ENCODE data around the gene TRPM4.
"Not testable (repeated sequence)": the region's sequence is repeated elsewhere in the genome, so short reads cannot be mapped to it uniquely, and the experiment has no call there.

Gene TRPM4

GRCh38 chr19:49126575-49126974 is 31.0 kb upstream of the TRPM4 start:
- no peak for DNase-seq (ENCODE audit: extremely low read depth in 1 of 2, low read depth in 1 of 2)

DNA sequence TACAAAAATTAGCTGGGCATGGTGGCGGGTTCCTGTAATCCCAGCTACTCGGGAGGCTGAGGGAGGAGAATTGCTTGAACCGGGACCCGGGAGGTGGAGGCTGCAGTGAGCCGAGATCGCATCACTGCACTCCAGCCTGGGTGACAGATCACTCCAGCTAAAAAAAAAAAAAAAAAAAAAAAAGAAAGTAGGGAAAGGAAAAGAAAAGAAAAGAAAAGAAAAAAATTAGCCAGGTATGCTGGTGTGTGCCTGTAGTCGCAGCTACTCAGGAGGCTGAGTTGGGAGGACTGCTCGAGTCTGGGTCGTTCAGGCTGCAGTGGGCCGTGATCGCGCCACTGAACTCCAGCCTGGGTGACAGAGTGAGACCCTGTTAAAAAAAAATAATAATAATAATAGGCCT is 30.4 kb upstream of the TRPM4 start:
- DNase-seq (ENCODE audit: extremely low read depth in 1 of 2, low read depth in 1 of 2), result not testable (repeated sequence)

- peak; percentile 87 to 89 for DNase-seq (ENCODE audit: extremely low read depth in 1 of 2, low read depth in 1 of 2)
These were observed 29.7 kb upstream of the TRPM4 start for GRCh38 chr19:49127674-49128544.

DNA sequence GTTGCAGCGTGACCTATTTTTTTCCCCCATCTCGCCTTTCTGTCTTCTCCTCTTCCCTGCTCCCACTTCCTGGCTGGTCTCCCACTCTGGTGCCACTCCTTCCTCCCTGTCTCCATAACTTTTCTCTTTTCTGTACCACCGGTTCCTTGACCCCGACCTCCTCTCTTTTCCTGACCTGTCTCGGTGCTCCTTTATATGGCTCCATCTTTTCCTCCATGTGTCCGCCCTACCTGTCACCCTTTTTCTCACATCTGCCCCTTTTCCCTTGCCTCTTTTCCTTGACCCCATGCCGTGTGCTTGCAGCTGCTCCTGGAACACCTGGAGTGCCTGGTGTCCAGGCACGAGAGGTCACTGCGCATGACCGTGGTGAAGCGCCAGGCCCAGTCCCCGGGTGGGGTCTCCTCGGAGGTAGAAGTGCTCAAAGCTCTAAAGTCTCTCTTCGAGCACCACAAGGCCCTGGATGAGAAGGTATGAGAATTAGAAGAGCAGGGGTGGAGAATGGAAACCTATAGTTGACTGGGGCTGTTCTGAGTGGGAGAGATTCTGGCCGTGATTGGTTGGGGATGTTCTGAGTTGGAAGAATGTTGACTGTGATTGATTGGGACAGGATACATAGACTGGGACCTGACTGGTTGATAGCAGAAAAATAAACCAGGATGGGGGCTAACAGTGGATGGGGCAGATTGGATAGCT is 28.9 kb upstream of the TRPM4 start:
- DNase-seq (ENCODE audit: extremely low read depth in 1 of 2, low read depth in 1 of 2), result no peak

DNA sequence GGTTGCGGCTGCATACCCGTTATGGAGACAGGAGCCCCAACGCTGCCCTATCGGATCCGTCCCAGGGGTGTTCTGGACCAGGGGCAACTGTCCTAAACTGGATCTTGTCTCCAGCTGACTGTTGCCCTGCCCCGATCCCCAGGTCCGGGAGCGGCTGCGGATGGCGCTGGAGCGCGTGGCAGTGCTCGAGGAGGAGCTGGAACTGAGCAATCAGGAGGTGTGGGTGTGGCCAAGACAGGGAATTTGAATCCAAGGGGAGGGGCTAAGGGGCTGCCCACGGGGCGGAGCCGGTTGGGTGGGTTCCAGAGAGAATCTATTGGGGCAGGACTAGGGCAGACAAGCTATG is 28.4 kb upstream of the TRPM4 start:
- DNase-seq (ENCODE audit: extremely low read depth in 1 of 2, low read depth in 1 of 2), result no peak

- no peak for DNase-seq (ENCODE audit: extremely low read depth in 1 of 2, low read depth in 1 of 2)
These were observed 27.3 kb upstream of the TRPM4 start for GRCh38 chr19:49130325-49130724.

DNA sequence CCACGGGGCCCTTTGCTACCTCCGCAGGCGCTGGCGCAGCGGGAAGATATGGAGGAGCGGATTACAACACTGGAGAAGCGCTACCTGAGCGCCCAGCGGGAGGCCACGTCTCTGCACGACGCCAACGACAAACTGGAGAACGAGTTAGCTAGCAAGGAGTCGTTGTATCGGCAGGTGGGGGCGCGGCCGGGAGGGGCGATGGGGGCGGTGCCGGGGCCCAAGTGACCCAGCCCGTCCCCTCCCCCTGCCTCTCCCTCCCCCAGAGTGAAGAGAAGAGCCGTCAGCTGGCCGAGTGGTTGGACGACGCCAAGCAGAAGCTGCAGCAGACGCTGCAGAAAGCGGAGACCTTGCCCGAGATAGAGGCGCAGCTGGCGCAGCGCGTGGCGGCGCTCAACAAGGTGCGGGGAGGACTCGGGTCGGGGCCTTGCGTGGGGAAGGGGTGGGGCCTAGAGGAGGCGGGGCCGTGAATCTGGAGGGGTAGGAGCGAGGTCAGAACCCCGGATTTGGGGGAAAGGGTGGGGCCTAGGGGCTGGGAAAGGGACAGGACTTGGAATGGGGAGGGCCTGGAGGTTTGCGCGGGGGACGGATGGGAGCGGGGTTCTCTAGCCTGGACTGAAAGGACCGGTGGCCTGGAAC is 24.5 kb upstream of the TRPM4 start:
- no peak for DNase-seq (ENCODE audit: extremely low read depth in 1 of 2, low read depth in 1 of 2)

DNA sequence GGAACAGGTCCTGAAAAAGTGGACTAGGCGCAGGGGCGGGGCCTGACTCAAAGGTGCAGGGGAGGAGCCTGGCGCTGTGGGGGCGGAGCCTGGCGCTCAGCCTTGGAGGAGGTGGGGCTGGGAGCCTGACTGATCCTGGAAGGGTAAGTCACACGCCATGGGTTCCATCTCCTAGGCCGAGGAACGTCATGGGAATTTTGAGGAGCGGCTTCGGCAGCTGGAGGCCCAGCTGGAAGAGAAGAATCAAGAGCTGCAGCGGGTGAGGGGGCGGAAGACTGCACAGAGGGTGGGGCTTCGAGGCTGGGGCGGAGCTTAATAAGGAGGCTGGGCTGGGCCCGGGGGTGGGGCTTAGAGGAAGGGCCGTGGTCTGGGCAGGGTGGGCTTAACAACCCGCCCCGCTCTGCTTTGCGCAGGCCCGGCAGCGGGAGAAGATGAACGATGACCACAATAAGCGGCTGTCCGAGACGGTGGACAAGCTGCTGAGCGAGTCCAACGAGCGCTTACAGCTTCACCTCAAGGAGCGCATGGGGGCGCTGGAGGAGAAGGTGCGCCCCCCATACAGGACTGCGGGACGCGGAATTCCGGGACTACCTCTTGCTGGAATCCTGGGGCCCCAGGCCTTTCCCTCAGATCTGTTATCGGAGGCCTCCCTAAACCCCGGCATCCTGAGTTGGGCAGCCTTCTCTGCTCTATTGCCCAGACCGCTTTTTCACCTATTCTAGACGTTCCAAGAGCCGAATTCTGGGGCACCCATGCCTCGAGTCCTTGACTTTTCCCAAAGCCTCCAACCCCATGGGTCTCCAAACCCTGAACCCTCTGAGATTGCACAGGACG is 23.8 kb upstream of the TRPM4 start:
- DNase-seq (ENCODE audit: extremely low read depth in 1 of 2, low read depth in 1 of 2), result no peak

DNA sequence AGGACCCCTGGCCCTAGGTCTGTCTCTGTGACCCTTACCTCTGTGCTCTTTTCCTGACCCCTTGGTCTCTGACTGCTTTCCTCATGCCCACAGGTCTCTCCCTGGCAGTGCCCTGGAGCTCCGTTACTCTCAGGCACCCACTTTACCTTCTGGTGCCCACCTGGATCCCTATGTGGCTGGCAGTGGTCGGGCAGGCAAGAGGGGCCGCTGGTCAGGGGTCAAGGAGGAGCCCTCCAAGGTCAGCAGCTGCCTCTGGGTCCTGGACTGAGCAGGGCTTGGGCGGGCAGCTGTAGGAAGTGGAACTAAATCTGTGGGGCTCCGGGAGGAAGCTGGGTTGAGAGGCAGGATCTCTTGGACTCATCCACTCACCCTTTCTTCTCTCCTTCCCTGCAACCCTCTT is 21.9 kb upstream of the TRPM4 start:
- no peak for DNase-seq (ENCODE audit: extremely low read depth in 1 of 2, low read depth in 1 of 2)

- no peak for DNase-seq (ENCODE audit: extremely low read depth in 1 of 2, low read depth in 1 of 2)
These were observed 20.8 kb upstream of the TRPM4 start for GRCh38 chr19:49136771-49137171.

DNA sequence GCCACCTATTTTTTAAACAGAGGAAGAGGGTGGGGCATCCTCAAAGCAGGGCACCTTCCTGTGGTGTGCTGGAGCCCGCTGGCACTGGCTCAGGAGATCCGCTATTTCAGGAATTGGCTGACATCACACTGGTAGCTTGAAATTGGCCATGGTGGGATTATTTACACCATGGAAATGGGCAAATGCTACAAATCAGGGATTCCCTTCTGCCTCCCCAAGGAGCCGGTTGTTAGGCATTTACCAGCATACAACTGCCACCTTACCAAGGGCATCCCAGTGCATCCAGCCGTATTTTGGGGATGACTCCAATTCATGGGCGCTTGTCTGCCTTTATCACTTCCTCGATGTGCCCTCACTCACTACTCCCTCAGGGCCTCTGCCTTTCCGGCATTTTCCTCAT is 16.6 kb upstream of the TRPM4 start:
- DNase-seq (ENCODE audit: extremely low read depth in 1 of 2, low read depth in 1 of 2), result no peak

DNA sequence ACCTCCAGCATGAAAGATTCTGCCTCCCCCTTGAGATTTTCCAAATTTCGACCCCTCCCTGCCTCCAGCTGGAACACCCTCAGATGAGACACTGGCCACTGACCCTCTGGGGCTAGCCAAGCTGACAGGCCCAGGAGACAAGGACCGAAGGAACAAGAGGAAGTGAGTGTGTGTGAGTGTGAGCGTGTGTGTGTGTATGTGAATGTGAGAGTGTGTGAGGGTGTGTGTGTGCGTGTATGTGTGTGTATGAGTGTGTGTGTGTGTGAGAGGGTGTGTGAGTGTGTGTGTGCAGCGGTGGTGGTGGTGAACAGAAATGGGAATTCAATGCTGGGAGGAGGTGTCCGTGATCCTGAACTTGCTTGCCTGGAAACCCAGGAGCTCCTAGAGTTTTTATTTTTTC is 16.2 kb upstream of the TRPM4 start:
- no peak for DNase-seq (ENCODE audit: extremely low read depth in 1 of 2, low read depth in 1 of 2)

DNA sequence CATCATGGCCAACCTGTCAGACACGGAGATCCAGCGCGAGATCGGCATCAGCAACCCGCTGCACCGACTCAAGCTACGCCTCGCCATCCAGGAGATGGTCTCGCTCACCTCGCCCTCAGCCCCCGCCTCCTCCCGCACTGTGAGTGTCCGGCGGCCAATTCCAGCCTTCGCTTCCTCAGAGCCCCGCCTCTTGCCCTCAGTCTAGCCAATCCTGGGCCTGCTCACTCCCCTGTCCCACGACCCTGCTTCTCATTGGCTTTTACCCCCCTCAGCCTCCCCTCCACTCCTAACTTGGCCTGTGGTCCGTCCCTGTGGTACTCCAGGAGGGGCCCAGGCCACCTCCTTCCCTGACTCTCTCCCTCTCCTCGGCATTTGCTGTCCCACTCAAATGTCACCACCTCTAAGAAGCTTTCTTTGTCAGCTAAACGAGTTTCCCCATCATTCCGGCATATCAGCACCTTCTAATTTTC is 14.7 kb upstream of the TRPM4 start:
- DNase-seq (ENCODE audit: extremely low read depth in 1 of 2, low read depth in 1 of 2), result peak; percentile 48 to 79

DNA sequence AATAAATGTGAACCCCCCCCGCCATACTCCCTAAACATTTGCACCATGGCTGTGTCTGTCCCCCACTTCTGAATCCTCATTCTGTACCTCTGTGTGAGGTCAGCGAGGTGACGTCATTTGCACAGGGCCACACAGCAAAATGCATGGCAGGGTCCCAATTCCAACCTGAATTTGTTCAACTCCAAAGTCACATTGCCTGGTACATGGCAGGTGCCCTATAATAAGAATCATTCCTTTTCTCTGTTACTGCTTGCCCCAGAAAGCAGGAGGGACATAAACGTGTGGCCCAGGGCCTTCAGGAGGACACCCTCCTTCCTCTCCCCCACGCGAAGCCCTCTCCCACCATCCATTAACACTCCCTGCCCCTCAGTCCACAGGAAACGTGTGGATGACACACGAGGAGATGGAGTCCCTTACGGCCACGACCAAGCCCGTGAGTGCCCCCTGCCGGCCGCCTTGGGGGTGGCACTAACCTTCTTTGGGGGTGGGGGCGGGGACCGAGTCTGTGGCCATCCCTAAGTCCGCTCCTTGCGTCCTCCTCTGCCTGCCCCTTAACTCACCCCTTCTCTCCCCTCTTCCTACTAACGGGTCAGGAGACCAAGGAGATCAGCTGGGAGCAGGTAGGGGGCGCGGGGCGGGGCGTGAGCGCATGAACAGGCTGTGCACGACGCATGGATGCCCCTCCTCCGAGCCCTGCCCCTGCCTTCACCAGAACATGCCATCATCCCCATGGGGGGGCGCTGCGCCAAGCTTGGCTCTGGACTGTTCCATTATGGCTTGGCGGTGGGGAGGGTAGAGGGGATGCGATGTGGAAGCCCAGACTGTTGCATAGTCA is 11.8 kb upstream of the TRPM4 start:
- DNase-seq (ENCODE audit: extremely low read depth in 1 of 2, low read depth in 1 of 2), result peak in 1 of 2 donors; percentile 47

DNA sequence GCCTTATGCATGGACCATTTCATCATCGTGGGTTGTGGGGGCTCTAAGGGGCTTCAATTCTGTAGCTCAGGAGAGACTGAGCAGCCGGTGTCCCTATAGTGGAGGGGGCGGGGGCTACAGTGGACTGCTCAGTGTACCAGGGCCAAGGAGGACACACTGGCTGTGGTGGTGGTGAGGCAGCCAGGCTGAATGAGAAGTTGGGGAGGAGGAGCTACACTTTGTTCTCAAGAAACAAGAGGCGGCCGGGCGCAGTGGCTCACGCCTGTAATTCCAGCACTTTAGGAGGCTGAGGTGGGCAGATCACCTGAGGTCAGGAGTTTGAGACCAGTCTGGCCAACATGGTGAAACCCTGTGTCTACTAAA is 11.2 kb upstream of the TRPM4 start:
- DNase-seq (ENCODE audit: extremely low read depth in 1 of 2, low read depth in 1 of 2), result not testable (repeated sequence)

- DNase-seq (ENCODE audit: extremely low read depth in 1 of 2, low read depth in 1 of 2), result no peak
These were observed 9.4 kb upstream of the TRPM4 start for GRCh38 chr19:49148044-49148682.

- peak; percentile 41 to 74 for DNase-seq (ENCODE audit: extremely low read depth in 1 of 2, low read depth in 1 of 2)
These were observed 8.6 kb upstream of the TRPM4 start for GRCh38 chr19:49148784-49149651.

- DNase-seq (ENCODE audit: extremely low read depth in 1 of 2, low read depth in 1 of 2), result no peak
These were observed 7.9 kb upstream of the TRPM4 start for GRCh38 chr19:49149652-49150105.
